Measurements from ENCODE around the gene DPP3. TPM values are rescaled to one million over a fixed set of nuclear protein-coding genes. Genes with fewer than 3 reads are reported as not detected.

The DPP3 gene
- total and polyA plus RNA-seq, 4 donors, result 10.9 to 41.0 (median 27.3) TPM

- Histone ChIP-seq H3K4me1 (ENCODE audit: control insufficient read depth in 4 of 4, insufficient read depth in 4 of 4, low read length in 3 of 4) (no peaks in the 10 kb centered on the region), H3K27me3 (ENCODE audit: control insufficient read depth in 4 of 4, insufficient read depth in 4 of 4, low read length in 3 of 4) (no peaks in the 10 kb centered on the region), H3K9me3 (ENCODE audit: control insufficient read depth in 4 of 4, low read length in 3 of 4) (no peaks in the 10 kb centered on the region), H3K9ac (ENCODE audit: low read depth in 1 of 2, low read length in 2 of 2) (no peak overlapping the region), H3K27ac (ENCODE audit: low read depth in 1 of 2, low read length in 2 of 2) (no peak overlapping the region), H3K4me3 (ENCODE audit: low read depth in 1 of 3, low read length in 3 of 3) (no peak overlapping the region), H3K36me3 (ENCODE audit: control insufficient read depth in 4 of 4, insufficient read depth in 3 of 4, low read depth in 1 of 4, low read length in 3 of 4) (peaks cover 6 to 48% (median 9%) of the 10 kb centered on the region in 4 donors)
- no peak for TF ChIP-seq RAD21 (IDR thresholded peaks at IDR 0.05)
- no peak for TF ChIP-seq NR2F2 (IDR thresholded peaks at IDR 0.05)
- no peak for TF ChIP-seq HNF4A (conservative IDR thresholded peaks at IDR 0.05)
- TF ChIP-seq GABPA (IDR thresholded peaks at IDR 0.05 in 1 of 2, conservative IDR thresholded peaks at IDR 0.05 in 1 of 2), result no peak
- TF ChIP-seq FOXA1 (IDR thresholded peaks at IDR 0.05), result no peak
- TF ChIP-seq CTCF (IDR thresholded peaks at IDR 0.05; ENCODE audit: low read depth, low read length, missing input control), result no peak
- no peak for TF ChIP-seq REST (IDR thresholded peaks at IDR 0.05)
- no peak for TF ChIP-seq FOXA2 (IDR thresholded peaks at IDR 0.05)
- no peak for TF ChIP-seq JUND (IDR thresholded peaks at IDR 0.05)
- DNase-seq (ENCODE audit: low spot score), result no peak
- WGBS, result 95% methylated on average over 10 of the region's 10 CpGs
These were observed 12.9 kb downstream of the DPP3 start for GRCh38 chr11:66493130-66493529.

GRCh38 chr11:66494458-66494857 is 14.2 kb downstream of the DPP3 start:
- no peak overlapping the region for H3K9ac ChIP-seq (ENCODE audit: low read depth in 1 of 2, low read length in 2 of 2)
- H3K27me3 ChIP-seq (ENCODE audit: control insufficient read depth in 4 of 4, insufficient read depth in 4 of 4, low read length in 3 of 4), result no peaks in the 10 kb centered on the region
- DNase-seq (ENCODE audit: low spot score), result no peak
- no peaks in the 10 kb centered on the region for H3K9me3 ChIP-seq (ENCODE audit: control insufficient read depth in 4 of 4, low read length in 3 of 4)
- H3K4me1 ChIP-seq (ENCODE audit: control insufficient read depth in 4 of 4, insufficient read depth in 4 of 4, low read length in 3 of 4), result no peaks in the 10 kb centered on the region
- no peak overlapping the region for H3K4me3 ChIP-seq (ENCODE audit: low read depth in 1 of 3, low read length in 3 of 3)
- TF ChIP-seq REST (IDR thresholded peaks at IDR 0.05) (no peak), GABPA (IDR thresholded peaks at IDR 0.05 in 1 of 2, conservative IDR thresholded peaks at IDR 0.05 in 1 of 2) (no peak), TAF1 (conservative IDR thresholded peaks at IDR 0.05) (no peak), FOXA1 (IDR thresholded peaks at IDR 0.05) (no peak), YY1 (IDR thresholded peaks at IDR 0.05) (no peak), JUND (IDR thresholded peaks at IDR 0.05) (no peak), RAD21 (IDR thresholded peaks at IDR 0.05) (no peak), NR2F2 (IDR thresholded peaks at IDR 0.05) (no peak), RXRA (IDR thresholded peaks at IDR 0.05) (no peak), SP1 (IDR thresholded peaks at IDR 0.05) (no peak), MAX (IDR thresholded peaks at IDR 0.05) (no peak), ZBTB33 (IDR thresholded peaks at IDR 0.05) (no peak), HNF4G (IDR thresholded peaks at IDR 0.05) (no peak), CTCF (IDR thresholded peaks at IDR 0.05; ENCODE audit: low read depth, low read length, missing input control) (no peak), EGR1 (IDR thresholded peaks at IDR 0.05; ENCODE audit: low read depth in 2 of 2) (no peak), HNF4A (conservative IDR thresholded peaks at IDR 0.05) (no peak), ATF3 (IDR thresholded peaks at IDR 0.05) (no peak), FOXA2 (IDR thresholded peaks at IDR 0.05) (no peak)
- peaks cover 6 to 47% (median 9%) of the 10 kb centered on the region in 4 donors for H3K36me3 ChIP-seq (ENCODE audit: control insufficient read depth in 4 of 4, insufficient read depth in 3 of 4, low read depth in 1 of 4, low read length in 3 of 4)
- no peak overlapping the region for H3K27ac ChIP-seq (ENCODE audit: low read depth in 1 of 2, low read length in 2 of 2)
- 96% methylated on average over 7 of the region's 7 CpGs for WGBS
